Stomach (tissue), 4 donors: ENCODE results near the gene ARSJ.

Experiments used
- POLR2A ChIP-seq, 4 donors: fragments of 450-650 bp; IDR thresholded peaks; one replicate each; pipeline ENCODE4 v1.6.1; 2016; ENCODE audit warnings: antibody characterized with exemption in 4 of 4, control low read depth in 2 of 4, mild to moderate bottlenecking in 1 of 4, moderate library complexity in 1 of 4
- TF ChIP-seq, protein P1 (sequence below), 7 experiments: fragments of 450-650 bp in 4 of 7; fragments of 200-600 bp in 3 of 7; sonication (generic) in 3 of 7; IDR thresholded peaks; one replicate each; pipeline ENCODE4 v1.5.1; 2016 to 2019; ENCODE audit warnings: antibody characterized with exemption in 7 of 7, control low read depth in 2 of 7, mild to moderate bottlenecking in 1 of 7

GRCh38 chr4:113975578-113975977 is 3.9 kb downstream of the ARSJ start:
- TF ChIP-seq POLR2A (IDR thresholded peaks at IDR 0.05) = no peak
- TF ChIP-seq, protein P1, sequence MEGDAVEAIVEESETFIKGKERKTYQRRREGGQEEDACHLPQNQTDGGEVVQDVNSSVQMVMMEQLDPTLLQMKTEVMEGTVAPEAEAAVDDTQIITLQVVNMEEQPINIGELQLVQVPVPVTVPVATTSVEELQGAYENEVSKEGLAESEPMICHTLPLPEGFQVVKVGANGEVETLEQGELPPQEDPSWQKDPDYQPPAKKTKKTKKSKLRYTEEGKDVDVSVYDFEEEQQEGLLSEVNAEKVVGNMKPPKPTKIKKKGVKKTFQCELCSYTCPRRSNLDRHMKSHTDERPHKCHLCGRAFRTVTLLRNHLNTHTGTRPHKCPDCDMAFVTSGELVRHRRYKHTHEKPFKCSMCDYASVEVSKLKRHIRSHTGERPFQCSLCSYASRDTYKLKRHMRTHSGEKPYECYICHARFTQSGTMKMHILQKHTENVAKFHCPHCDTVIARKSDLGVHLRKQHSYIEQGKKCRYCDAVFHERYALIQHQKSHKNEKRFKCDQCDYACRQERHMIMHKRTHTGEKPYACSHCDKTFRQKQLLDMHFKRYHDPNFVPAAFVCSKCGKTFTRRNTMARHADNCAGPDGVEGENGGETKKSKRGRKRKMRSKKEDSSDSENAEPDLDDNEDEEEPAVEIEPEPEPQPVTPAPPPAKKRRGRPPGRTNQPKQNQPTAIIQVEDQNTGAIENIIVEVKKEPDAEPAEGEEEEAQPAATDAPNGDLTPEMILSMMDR (IDR thresholded peaks at IDR 0.05) = no peak
